HG03135 (cell line): ENCODE measurements around the gene IZUMO1R.
"Not testable (repeated sequence)": the region's sequence is repeated elsewhere in the genome, so short reads cannot be mapped to it uniquely, and the experiment has no call there.

ENCODE experiments used
- ATAC-seq: cut with Tn5 transposase; IDR thresholded peaks from one replicate; pipeline ENCODE4 v1.9.1; 2021; ENCODE audit warnings: mild to moderate bottlenecking, moderate library complexity; ENCODE audit not compliant: unreplicated experiment

IZUMO1R gene

GRCh38 chr11:94303966-94304958 is at the start of gene IZUMO1R:
IZUMO1R (plus strand) TSS chr11:94304580; CDS start chr11:94305637, 1,057 bp downstream.
- ATAC-seq: no peak

- peak; percentile 91 for ATAC-seq
These were observed 32.5 kb upstream of the IZUMO1R start for GRCh38 chr11:94271885-94272372.

- ATAC-seq: peak; percentile 51
These were observed 31.6 kb upstream of the IZUMO1R start for GRCh38 chr11:94272738-94273313.

GRCh38 chr11:94275961-94276360 is 28.4 kb upstream of the IZUMO1R start:
- ATAC-seq: no peak

GRCh38 chr11:94276943-94277342 is 27.4 kb upstream of the IZUMO1R start:
- no peak for ATAC-seq

- ATAC-seq: not testable (repeated sequence)
These were observed 26.2 kb upstream of the IZUMO1R start for GRCh38 chr11:94278207-94278606.

- ATAC-seq: no peak
These were observed 24.4 kb upstream of the IZUMO1R start for GRCh38 chr11:94279996-94280395.

- no peak for ATAC-seq
These were observed 23.1 kb upstream of the IZUMO1R start for GRCh38 chr11:94281324-94281723.

GRCh38 chr11:94283678-94284077 is 20.7 kb upstream of the IZUMO1R start:
- ATAC-seq: no peak

- ATAC-seq: no peak
These were observed 8.8 kb upstream of the IZUMO1R start for GRCh38 chr11:94295534-94295933.

- no peak for ATAC-seq
These were observed 6.3 kb upstream of the IZUMO1R start for GRCh38 chr11:94297985-94298576.

- no peak for ATAC-seq
These were observed 1.6 kb upstream of the IZUMO1R start for GRCh38 chr11:94302776-94303175.

- no peak for ATAC-seq
These were observed 766 bp downstream of the IZUMO1R start for GRCh38 chr11:94305146-94305545.

- ATAC-seq: no peak
These were observed 2.9 kb downstream of the IZUMO1R start for GRCh38 chr11:94307101-94307791.

- ATAC-seq: no peak
These were observed 3.6 kb downstream of the IZUMO1R start for GRCh38 chr11:94308024-94308423.

GRCh38 chr11:94309757-94310156 is 5.4 kb downstream of the IZUMO1R start:
- ATAC-seq: no peak

- ATAC-seq: no peak
These were observed 6.0 kb downstream of the IZUMO1R start for GRCh38 chr11:94310191-94310875.

- ATAC-seq: no peak
These were observed 8.0 kb downstream of the IZUMO1R start for GRCh38 chr11:94312339-94312738.

GRCh38 chr11:94314064-94314463 is 9.7 kb downstream of the IZUMO1R start:
- no peak for ATAC-seq

GRCh38 chr11:94315664-94316063 is 11.3 kb downstream of the IZUMO1R start:
- no peak for ATAC-seq
